WTC11 (cell line): Measurements from ENCODE around the gene LRIG1. TPM values are rescaled to one million over a fixed set of nuclear protein-coding genes. Genes with fewer than 3 reads are reported as not detected.

Experiments
- ATAC-seq: fragments of 200-7000 bp; cut with Tn5 transposase; 2 replicates; pipeline ENCODE4 v1.10.0; 2021; ENCODE audit warnings: mild to moderate bottlenecking, moderate library complexity
- CTCF ChIA-PET: fragments of 300-600 bp; sonication (Branson Sonifier 250); formaldehyde crosslinking; loops from one replicate; lab custom pipeline; 2021; ENCODE audit warnings: antibody characterized with exemption; lab: Charles Lee
- POLR2A ChIA-PET: fragments of 350-600 bp; sonication (Branson Sonifier 250); formaldehyde crosslinking; loops from one replicate; lab custom pipeline; 2021; ENCODE audit warnings: antibody characterized with exemption; lab: Charles Lee
- DNase-seq: peaks from one replicate; pipeline ENCODE4 v3.0.0; 2021; ENCODE audit warnings: low spot score
- H3K27ac Mint-ChIP-seq: 2 replicates; pipeline ENCODE4 v1.8.0; 2021; ENCODE audit warnings: mixed read lengths
- H3K27me3 Mint-ChIP-seq: 2 replicates; pipeline ENCODE4 v1.8.0; 2021; ENCODE audit warnings: low read depth, mild to moderate bottlenecking, moderate library complexity, mixed read lengths
- H3K36me3 Mint-ChIP-seq: 2 replicates; pipeline ENCODE4 v1.8.0; 2021; ENCODE audit warnings: mixed read lengths
- H3K4me1 Mint-ChIP-seq: 2 replicates; pipeline ENCODE4 v1.8.0; 2022; ENCODE audit warnings: mixed read lengths
- H3K4me3 Mint-ChIP-seq: 2 replicates; pipeline ENCODE4 v1.8.0; 2021; ENCODE audit warnings: mild to moderate bottlenecking, moderate library complexity, mixed read lengths
- H3K9me3 Mint-ChIP-seq: 2 replicates; pipeline ENCODE4 v1.8.0; 2021; ENCODE audit warnings: mixed read lengths
- CREB1 ChIP-seq: sonication (generic); formaldehyde crosslinking; IDR thresholded peaks from 2 replicates; pipeline ENCODE4 v1.8.0; 2023; ENCODE audit warnings: mild to moderate bottlenecking, missing genetic modification reagents
- EMX1 ChIP-seq: fragments of 250-450 bp; sonication (Bioruptor Pico); IDR thresholded peaks from 2 replicates; pipeline ENCODE4 v1.8.0; 2021; ENCODE audit warnings: mild to moderate bottlenecking
- GABPB1 ChIP-seq: sonication (generic); formaldehyde crosslinking; IDR thresholded peaks from 2 replicates; pipeline ENCODE4 v1.8.1; 2023; ENCODE audit warnings: mild to moderate bottlenecking, missing genetic modification reagents
- GTF2I ChIP-seq: fragments of 250-450 bp; sonication (Bioruptor Pico); conservative IDR thresholded peaks from 2 replicates; pipeline ENCODE4 v1.4.0; 2021; ENCODE audit warnings: mild to moderate bottlenecking
- JAZF1 ChIP-seq: fragments of 250-450 bp; sonication (Bioruptor Pico); IDR thresholded peaks from 2 replicates; pipeline ENCODE4 v1.9.0; 2021; ENCODE audit warnings: moderate library complexity, mild to moderate bottlenecking, inconsistent platforms
- TP53 ChIP-seq: sonication (generic); formaldehyde crosslinking; IDR thresholded peaks from 2 replicates; pipeline ENCODE4 v1.8.1; 2023; ENCODE audit warnings: mild to moderate bottlenecking, missing genetic modification reagents
- ZNF138 ChIP-seq: sonication (generic); formaldehyde crosslinking; conservative IDR thresholded peaks from 2 replicates; pipeline ENCODE4 v1.8.1; 2022; ENCODE audit warnings: mild to moderate bottlenecking, moderate library complexity, missing genetic modification reagents
- ZNF232 ChIP-seq: sonication (generic); formaldehyde crosslinking; IDR thresholded peaks from 2 replicates; pipeline ENCODE4 v1.8.0; 2022; ENCODE audit warnings: mild to moderate bottlenecking, missing genetic modification reagents
- total RNA-seq: library from RNA; stranded (reverse); gene quantifications from 3 replicates; pipeline ENCODE4 v1.2.3, GENCODE V29; 2021
- TF ChIP-seq, protein P1 (sequence below): sonication (generic); formaldehyde crosslinking; IDR thresholded peaks from 2 replicates; pipeline ENCODE4 v1.8.0; 2023; ENCODE audit warnings: mild to moderate bottlenecking, missing genetic modification reagents
- TF ChIP-seq, protein P2 (sequence below): fragments of 250-450 bp; sonication (Bioruptor Pico); IDR thresholded peaks from 2 replicates; pipeline ENCODE4 v1.9.0; 2021; ENCODE audit warnings: mild to moderate bottlenecking
- TF ChIP-seq, protein P3 (sequence below): sonication (generic); formaldehyde crosslinking; IDR thresholded peaks from 2 replicates; pipeline ENCODE4 v1.8.0; 2023; ENCODE audit warnings: missing genetic modification reagents, mild to moderate bottlenecking, borderline replicate concordance
- TF ChIP-seq, protein P4 (sequence below): sonication (generic); formaldehyde crosslinking; IDR thresholded peaks from 2 replicates; pipeline ENCODE4 v1.8.1; 2023; ENCODE audit warnings: mild to moderate bottlenecking, missing genetic modification reagents
- TF ChIP-seq, protein P5 (sequence below): fragments of 250-450 bp; sonication (Bioruptor Pico); IDR thresholded peaks from 2 replicates; pipeline ENCODE4 v1.9.0; 2021; ENCODE audit warnings: moderate library complexity, mild to moderate bottlenecking, inconsistent platforms, borderline replicate concordance
- TF ChIP-seq, protein P6 (sequence below): sonication (generic); formaldehyde crosslinking; IDR thresholded peaks from 2 replicates; pipeline ENCODE4 v1.8.1; 2023; ENCODE audit warnings: mild to moderate bottlenecking, missing genetic modification reagents, borderline replicate concordance
- TF ChIP-seq, protein P7 (sequence below): sonication (generic); formaldehyde crosslinking; IDR thresholded peaks from 2 replicates; pipeline ENCODE4 v1.8.1; 2023; ENCODE audit warnings: mild to moderate bottlenecking, missing genetic modification reagents, moderate library complexity

LRIG1 gene
- total RNA-seq, 1 experiment from 2014 or later = 105 TPM

DNA sequence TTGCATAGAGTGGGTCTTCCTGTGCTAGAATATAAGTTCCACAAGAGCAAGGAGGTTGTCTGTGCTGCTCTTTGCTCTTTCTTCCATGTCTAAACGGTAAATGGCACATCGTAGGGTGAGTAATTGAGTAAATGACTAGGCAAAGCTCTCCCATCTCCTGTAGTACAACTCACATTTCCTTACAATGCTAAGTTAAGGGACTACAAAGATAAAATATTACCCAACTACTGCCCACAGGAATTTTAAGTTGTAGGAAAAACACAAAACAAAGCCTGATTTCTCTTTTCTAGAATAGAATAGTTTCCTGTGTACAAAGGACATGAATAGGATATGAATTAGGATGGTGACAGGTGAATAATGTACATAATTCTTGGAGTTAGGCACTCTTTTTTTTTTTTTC lies 19.9 kb upstream of the LRIG1 start:
- no peaks in the 10 kb centered on the region for H3K9me3 Mint-ChIP-seq
- H3K4me1 Mint-ChIP-seq = peaks cover 23% of the 10 kb centered on the region
- no peak for TF ChIP-seq JAZF1 (CRISPR knock-in tag)
- TF ChIP-seq, protein P1, sequence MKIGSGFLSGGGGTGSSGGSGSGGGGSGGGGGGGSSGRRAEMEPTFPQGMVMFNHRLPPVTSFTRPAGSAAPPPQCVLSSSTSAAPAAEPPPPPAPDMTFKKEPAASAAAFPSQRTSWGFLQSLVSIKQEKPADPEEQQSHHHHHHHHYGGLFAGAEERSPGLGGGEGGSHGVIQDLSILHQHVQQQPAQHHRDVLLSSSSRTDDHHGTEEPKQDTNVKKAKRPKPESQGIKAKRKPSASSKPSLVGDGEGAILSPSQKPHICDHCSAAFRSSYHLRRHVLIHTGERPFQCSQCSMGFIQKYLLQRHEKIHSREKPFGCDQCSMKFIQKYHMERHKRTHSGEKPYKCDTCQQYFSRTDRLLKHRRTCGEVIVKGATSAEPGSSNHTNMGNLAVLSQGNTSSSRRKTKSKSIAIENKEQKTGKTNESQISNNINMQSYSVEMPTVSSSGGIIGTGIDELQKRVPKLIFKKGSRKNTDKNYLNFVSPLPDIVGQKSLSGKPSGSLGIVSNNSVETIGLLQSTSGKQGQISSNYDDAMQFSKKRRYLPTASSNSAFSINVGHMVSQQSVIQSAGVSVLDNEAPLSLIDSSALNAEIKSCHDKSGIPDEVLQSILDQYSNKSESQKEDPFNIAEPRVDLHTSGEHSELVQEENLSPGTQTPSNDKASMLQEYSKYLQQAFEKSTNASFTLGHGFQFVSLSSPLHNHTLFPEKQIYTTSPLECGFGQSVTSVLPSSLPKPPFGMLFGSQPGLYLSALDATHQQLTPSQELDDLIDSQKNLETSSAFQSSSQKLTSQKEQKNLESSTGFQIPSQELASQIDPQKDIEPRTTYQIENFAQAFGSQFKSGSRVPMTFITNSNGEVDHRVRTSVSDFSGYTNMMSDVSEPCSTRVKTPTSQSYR = no peak
- ChIA-PET CTCF (no interaction called here), POLR2A (no interaction called here)
- ATAC-seq = no peak
- H3K36me3 Mint-ChIP-seq = no peaks in the 10 kb centered on the region
- peaks cover 17% of the 10 kb centered on the region for H3K27me3 Mint-ChIP-seq
- no peak for DNase-seq
- H3K27ac Mint-ChIP-seq = no peak overlapping the region
- H3K4me3 Mint-ChIP-seq = no peak overlapping the region

DNA sequence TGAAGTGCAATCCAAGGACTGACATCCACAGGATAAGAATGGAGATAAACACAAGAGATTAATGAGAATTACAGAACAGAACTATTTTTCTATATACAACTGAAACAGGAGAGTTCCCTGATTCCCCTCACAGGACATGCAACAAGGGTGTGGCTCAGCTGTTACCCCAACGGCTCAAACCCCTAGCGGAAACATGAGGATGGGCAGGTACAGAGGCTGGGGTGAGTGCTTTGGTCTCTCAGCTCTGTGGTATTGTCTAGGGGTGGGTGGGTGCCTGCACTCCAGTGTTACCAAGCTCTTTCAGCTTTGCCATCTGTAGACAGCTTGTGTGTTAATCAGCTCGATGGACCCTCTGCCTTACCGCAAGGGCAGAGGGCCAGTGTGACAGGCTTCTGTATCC lies 17.8 kb upstream of the LRIG1 start:
- ATAC-seq = peak; percentile 74
- TF ChIP-seq, protein P2, sequence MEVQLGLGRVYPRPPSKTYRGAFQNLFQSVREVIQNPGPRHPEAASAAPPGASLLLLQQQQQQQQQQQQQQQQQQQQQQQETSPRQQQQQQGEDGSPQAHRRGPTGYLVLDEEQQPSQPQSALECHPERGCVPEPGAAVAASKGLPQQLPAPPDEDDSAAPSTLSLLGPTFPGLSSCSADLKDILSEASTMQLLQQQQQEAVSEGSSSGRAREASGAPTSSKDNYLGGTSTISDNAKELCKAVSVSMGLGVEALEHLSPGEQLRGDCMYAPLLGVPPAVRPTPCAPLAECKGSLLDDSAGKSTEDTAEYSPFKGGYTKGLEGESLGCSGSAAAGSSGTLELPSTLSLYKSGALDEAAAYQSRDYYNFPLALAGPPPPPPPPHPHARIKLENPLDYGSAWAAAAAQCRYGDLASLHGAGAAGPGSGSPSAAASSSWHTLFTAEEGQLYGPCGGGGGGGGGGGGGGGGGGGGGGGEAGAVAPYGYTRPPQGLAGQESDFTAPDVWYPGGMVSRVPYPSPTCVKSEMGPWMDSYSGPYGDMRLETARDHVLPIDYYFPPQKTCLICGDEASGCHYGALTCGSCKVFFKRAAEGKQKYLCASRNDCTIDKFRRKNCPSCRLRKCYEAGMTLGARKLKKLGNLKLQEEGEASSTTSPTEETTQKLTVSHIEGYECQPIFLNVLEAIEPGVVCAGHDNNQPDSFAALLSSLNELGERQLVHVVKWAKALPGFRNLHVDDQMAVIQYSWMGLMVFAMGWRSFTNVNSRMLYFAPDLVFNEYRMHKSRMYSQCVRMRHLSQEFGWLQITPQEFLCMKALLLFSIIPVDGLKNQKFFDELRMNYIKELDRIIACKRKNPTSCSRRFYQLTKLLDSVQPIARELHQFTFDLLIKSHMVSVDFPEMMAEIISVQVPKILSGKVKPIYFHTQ (CRISPR knock-in tag) = no peak
- TF ChIP-seq, protein P3, sequence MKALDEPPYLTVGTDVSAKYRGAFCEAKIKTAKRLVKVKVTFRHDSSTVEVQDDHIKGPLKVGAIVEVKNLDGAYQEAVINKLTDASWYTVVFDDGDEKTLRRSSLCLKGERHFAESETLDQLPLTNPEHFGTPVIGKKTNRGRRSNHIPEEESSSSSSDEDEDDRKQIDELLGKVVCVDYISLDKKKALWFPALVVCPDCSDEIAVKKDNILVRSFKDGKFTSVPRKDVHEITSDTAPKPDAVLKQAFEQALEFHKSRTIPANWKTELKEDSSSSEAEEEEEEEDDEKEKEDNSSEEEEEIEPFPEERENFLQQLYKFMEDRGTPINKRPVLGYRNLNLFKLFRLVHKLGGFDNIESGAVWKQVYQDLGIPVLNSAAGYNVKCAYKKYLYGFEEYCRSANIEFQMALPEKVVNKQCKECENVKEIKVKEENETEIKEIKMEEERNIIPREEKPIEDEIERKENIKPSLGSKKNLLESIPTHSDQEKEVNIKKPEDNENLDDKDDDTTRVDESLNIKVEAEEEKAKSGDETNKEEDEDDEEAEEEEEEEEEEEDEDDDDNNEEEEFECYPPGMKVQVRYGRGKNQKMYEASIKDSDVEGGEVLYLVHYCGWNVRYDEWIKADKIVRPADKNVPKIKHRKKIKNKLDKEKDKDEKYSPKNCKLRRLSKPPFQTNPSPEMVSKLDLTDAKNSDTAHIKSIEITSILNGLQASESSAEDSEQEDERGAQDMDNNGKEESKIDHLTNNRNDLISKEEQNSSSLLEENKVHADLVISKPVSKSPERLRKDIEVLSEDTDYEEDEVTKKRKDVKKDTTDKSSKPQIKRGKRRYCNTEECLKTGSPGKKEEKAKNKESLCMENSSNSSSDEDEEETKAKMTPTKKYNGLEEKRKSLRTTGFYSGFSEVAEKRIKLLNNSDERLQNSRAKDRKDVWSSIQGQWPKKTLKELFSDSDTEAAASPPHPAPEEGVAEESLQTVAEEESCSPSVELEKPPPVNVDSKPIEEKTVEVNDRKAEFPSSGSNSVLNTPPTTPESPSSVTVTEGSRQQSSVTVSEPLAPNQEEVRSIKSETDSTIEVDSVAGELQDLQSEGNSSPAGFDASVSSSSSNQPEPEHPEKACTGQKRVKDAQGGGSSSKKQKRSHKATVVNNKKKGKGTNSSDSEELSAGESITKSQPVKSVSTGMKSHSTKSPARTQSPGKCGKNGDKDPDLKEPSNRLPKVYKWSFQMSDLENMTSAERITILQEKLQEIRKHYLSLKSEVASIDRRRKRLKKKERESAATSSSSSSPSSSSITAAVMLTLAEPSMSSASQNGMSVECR (CRISPR knock-in tag) = no peak
- TF ChIP-seq ZNF138 (CRISPR knock-in tag) (no peak), GTF2I (CRISPR knock-in tag) (no peak), EMX1 (no peak), ZNF232 (CRISPR knock-in tag) (no peak), GABPB1 (CRISPR knock-in tag) (no peak)
- TF ChIP-seq, protein P4, sequence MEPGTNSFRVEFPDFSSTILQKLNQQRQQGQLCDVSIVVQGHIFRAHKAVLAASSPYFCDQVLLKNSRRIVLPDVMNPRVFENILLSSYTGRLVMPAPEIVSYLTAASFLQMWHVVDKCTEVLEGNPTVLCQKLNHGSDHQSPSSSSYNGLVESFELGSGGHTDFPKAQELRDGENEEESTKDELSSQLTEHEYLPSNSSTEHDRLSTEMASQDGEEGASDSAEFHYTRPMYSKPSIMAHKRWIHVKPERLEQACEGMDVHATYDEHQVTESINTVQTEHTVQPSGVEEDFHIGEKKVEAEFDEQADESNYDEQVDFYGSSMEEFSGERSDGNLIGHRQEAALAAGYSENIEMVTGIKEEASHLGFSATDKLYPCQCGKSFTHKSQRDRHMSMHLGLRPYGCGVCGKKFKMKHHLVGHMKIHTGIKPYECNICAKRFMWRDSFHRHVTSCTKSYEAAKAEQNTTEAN (CRISPR knock-in tag) = no peak
- Mint-ChIP-seq H3K27ac (no peak overlapping the region), H3K4me1 (peaks cover 12% of the 10 kb centered on the region), H3K36me3 (no peaks in the 10 kb centered on the region), H3K4me3 (no peak overlapping the region), H3K9me3 (no peaks in the 10 kb centered on the region), H3K27me3 (peaks cover 12% of the 10 kb centered on the region)
- no peak for DNase-seq
- ChIA-PET CTCF (interaction anchor here (0.6 to 0.9 kb wide), 2 partner anchors 13 to 17 kb away, joined by 3 read pairs; no protein-coding TSS in a partner anchor), POLR2A (no interaction called here)

DNA sequence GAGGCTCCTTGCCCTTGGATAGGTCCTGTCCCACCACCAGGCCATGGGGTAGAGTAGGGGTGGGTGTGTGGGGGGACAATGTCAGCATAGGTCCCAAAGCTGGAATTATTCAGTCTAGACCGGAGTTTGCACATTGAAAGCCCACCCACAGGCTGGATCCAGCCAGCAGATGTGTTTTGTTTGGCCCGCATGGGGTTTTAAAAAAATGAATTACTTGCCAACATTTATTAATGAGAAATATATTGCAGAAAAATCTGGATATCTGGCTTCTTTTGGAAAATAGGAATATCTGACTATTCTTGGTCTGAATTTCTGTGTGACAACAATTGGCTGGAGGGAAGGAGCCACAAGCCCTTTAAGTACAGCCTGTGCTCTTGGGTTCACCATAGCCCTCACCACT lies 17.3 kb upstream of the LRIG1 start:
- H3K9me3 Mint-ChIP-seq = 0 out of 2 replicates have a peak, but pooled peaks cover under 1% of the 10 kb centered on the region
- ChIA-PET POLR2A (no interaction called here), CTCF (interaction anchor here (0.6 to 0.9 kb wide), 2 partner anchors 14 to 16 kb away, joined by 3 read pairs; no protein-coding TSS in a partner anchor)
- H3K4me1 Mint-ChIP-seq = peaks cover 12% of the 10 kb centered on the region
- DNase-seq (no peak), ATAC-seq (no peak)
- H3K27ac Mint-ChIP-seq = no peak overlapping the region
- H3K27me3 Mint-ChIP-seq = peaks cover 12% of the 10 kb centered on the region
- no peaks in the 10 kb centered on the region for H3K36me3 Mint-ChIP-seq
- H3K4me3 Mint-ChIP-seq = no peak overlapping the region
- no peak for TF ChIP-seq ZNF232 (CRISPR knock-in tag)
- TF ChIP-seq, protein P5, sequence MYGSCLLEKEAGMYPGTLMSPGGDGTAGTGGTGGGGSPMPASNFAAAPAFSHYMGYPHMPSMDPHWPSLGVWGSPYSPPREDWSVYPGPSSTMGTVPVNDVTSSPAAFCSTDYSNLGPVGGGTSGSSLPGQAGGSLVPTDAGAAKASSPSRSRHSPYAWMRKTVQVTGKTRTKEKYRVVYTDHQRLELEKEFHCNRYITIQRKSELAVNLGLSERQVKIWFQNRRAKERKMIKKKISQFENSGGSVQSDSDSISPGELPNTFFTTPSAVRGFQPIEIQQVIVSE (CRISPR knock-in tag) = no peak
- TF ChIP-seq, protein P6, sequence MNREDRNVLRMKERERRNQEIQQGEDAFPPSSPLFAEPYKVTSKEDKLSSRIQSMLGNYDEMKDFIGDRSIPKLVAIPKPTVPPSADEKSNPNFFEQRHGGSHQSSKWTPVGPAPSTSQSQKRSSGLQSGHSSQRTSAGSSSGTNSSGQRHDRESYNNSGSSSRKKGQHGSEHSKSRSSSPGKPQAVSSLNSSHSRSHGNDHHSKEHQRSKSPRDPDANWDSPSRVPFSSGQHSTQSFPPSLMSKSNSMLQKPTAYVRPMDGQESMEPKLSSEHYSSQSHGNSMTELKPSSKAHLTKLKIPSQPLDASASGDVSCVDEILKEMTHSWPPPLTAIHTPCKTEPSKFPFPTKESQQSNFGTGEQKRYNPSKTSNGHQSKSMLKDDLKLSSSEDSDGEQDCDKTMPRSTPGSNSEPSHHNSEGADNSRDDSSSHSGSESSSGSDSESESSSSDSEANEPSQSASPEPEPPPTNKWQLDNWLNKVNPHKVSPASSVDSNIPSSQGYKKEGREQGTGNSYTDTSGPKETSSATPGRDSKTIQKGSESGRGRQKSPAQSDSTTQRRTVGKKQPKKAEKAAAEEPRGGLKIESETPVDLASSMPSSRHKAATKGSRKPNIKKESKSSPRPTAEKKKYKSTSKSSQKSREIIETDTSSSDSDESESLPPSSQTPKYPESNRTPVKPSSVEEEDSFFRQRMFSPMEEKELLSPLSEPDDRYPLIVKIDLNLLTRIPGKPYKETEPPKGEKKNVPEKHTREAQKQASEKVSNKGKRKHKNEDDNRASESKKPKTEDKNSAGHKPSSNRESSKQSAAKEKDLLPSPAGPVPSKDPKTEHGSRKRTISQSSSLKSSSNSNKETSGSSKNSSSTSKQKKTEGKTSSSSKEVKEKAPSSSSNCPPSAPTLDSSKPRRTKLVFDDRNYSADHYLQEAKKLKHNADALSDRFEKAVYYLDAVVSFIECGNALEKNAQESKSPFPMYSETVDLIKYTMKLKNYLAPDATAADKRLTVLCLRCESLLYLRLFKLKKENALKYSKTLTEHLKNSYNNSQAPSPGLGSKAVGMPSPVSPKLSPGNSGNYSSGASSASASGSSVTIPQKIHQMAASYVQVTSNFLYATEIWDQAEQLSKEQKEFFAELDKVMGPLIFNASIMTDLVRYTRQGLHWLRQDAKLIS (CRISPR knock-in tag) = no peak
- TF ChIP-seq CREB1 = no peak
- TF ChIP-seq TP53 (CRISPR knock-in tag) = no peak
- TF ChIP-seq, protein P7, sequence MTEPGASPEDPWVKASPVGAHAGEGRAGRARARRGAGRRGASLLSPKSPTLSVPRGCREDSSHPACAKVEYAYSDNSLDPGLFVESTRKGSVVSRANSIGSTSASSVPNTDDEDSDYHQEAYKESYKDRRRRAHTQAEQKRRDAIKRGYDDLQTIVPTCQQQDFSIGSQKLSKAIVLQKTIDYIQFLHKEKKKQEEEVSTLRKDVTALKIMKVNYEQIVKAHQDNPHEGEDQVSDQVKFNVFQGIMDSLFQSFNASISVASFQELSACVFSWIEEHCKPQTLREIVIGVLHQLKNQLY (CRISPR knock-in tag) = no peak
